Putamen (tissue), 1 donor: ENCODE measurements around the gene PLPP3.

Experiments used
- DNase-seq: peaks from one replicate; pipeline ENCODE4 v3.0.0-alpha.2; 2016; ENCODE audit warnings: low spot score

PLPP3 gene

DNA sequence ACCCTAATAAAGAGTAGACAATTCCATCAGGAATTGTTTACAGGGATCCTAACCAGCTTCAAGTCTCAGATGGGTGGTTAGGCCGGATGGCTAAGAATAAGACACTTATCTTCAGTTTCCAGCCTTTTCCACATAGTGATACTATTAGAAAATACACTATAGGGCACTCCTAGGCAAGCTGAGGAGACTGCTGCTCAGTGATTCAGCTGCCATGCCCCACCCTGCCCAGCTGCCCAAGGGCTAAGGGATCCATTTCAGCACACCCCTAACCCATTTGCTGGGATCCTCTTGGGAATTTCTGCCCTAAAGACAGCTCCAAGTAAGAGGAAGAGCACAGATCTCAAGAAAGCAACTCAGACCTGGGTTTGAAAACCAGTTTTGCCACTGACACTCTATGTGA is 31.9 kb downstream of the PLPP3 start:
- DNase-seq, result no peak

DNA sequence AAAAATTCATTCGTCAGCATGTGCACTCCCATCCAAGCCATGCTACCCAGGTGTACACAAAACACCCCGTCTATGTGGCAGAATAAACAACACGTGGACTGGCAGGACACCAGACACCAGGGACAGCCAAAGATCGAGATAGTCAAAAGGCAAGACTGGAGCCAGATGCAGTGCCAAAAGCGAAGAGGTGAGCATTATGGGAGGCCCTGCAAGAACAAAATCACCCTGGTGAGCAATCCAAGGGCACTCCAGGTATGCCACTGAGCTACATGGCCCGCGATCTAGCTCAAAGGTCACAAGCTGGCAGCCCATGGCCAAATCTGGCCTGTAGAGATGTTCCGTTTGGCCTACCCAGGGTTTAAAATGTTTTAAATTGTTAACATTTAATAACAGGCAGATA is 33.7 kb downstream of the PLPP3 start:
- DNase-seq, result no peak

DNA sequence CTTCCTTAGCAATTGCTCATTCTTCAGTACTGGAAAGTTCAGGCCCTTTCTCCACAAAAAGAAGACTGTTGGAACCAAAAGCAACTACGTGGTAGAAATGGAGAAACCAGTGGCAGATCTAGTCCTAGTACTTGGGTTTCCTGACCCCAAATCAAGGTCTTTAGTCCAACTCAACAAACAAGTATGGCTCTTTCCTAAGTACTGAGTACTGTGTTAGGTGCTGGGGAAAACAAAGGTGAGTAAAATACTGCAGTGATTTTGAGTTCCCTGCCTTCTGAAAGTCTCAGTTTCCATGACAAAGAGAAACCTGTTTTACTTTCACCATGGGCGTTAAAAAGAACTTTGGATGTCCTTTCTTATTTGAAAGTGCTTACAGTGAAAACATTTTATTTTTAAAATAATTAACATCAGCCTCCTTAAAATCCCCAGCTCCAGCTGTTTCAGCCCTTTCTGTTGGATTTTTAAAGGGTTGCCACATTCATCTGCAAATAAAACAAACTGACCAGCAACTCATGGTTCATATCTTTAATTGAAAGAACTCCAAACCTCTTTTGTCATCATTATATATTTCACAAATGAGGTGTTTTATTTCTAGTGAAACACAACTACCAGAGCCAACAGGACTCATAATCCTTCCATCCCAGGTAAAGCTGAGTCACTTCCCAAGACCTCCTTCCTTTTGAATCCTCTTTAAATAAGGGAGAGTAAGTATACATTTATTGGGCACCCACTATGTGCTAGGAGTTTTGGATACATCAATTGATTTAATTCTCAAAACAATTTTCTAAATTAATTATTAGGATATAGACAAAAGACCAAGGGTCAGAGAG is 35.4 kb downstream of the PLPP3 start:
- no peak for DNase-seq

GRCh38 chr1:56542651-56543050 is 36.7 kb downstream of the PLPP3 start:
- DNase-seq, result no peak

- no peak for DNase-seq
These were observed 38.0 kb downstream of the PLPP3 start for GRCh38 chr1:56541408-56541807.

DNA sequence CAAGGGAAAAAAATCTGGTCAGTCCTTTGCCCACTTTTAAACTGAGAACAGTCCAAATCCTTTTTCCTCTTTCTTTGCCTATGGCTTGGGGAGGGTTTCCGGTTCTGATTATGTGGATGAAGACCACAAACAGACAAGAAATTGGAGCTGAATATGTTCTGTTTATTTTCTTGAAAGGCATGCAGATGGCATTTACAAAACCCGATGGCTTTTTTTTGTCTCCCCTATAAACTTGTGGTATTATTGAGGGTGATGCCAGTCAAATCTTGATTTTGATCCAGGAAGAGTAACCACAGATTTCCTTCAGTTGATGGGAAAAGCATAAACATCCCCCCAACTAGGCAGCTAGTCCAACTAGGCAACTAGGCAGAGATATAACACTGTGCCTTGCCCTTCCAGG is 38.9 kb downstream of the PLPP3 start:
- no peak for DNase-seq

DNA sequence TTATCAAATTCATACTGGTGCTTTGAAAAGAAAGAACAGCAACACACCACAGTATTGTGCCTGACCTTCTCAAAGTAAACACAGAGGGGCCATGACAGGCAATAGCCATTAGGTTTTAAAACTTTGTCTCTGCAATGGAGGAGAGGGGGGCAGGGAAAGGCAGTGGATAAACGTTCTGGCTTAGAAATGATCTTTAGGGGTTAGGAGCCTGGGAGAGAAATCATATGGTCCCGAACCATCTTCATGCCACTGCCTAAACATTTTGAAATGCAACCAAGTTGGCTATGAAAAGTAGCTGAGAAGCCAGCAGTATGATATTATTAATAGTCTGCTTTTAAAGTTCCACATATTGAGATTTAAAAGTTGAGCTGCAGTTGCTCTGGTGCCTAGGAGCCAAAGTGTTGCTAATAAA is 39.8 kb downstream of the PLPP3 start:
- no peak for DNase-seq

DNA sequence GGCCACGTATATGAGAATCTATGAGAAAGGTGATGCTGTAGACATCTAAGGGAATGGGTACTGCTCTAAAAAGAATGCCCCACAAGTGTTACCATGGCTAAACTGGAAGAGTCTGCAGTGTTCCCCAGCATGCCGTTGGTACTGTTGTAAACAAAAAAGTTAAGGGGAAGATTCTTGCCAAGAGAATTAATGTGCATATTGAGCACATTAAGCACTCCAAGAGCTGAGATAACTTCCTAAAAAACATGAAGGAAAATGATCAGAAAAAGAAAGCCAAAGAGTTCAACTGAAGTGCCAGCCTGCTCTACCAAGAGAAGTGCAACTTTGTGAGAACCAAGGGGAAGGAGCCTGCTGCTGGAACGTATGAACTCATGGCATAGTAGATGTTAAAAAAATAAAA is 40.8 kb downstream of the PLPP3 start:
- DNase-seq, result no peak

DNA sequence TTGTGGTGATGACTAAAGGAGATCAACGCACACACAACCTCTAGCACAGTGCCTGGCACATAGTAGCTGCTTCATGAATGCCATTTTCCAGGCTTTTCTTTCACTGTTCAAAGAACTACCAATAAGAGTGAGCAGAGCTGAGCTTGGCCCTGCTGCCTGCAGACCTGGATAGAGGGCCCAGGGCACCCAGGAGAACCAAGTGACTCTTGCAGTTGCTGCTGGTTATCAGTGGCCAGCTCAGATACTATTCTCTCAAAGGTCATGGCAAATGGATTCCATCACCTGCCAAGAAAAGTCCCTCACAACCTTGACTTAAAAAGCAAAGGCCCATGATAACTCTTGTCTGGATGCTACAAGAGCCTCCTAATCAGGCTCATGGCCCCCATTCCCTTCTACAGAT is 41.7 kb downstream of the PLPP3 start:
- DNase-seq, result no peak

DNA sequence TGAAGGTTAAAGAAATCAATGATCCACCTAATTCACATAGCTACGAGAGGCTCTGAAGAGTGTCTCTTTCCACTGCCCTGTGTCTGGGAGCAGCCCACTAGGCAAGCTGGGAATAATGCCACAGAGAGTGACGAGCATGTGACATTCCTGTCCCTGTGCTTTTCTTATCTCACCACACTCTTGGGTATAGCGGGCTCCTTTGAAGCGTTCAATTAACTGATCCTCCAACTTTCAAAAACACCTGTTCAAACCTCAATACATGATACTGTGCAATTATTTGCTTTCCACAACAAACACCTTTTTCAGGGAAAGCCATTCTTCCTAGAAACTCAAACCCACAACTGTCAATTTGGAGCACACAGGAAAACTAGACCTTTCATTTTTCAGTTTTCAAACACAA is 43.4 kb downstream of the PLPP3 start:
- no peak for DNase-seq

- DNase-seq, result no peak
These were observed 44.0 kb downstream of the PLPP3 start for GRCh38 chr1:56535362-56535761.

- DNase-seq, result no peak
These were observed 45.2 kb downstream of the PLPP3 start for GRCh38 chr1:56534130-56534651.

GRCh38 chr1:56533621-56534020 is 45.7 kb downstream of the PLPP3 start:
- no peak for DNase-seq

DNA sequence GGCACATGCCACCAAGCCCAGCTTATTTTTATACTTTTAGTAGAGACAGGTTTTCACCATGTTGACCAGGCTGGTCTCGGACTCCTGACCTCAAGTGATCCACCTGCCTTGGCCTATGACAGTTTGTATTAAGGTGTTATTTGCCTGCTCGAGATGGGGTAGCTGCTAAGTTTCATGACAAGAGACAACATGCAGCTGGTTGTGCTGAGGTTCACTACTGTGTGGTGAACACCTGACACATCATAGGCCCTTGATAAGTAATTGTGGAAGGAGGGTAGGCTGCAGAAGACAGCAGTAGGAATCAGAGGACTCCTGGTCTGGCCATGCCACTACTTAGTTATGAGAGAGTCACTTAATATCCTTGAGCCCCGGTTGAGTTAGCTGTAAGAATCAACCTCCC is 46.2 kb downstream of the PLPP3 start:
- no peak for DNase-seq

DNA sequence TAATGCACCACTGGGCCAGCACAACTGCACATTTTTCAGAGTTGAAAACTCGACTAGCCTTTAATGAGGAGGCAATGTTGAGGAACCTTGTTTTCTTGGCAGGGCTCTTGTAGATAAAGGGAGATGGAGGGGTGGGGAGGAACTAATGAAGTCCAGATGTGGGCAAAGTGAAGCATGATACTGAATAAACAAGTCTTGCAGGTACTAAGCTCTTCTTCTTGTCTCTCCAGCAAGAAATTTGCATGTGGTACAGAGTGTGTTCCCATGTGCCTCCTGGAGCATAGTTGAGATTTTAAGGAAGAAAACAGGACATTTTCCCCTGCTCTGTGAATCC is 47.0 kb downstream of the PLPP3 start:
- no peak for DNase-seq

DNA sequence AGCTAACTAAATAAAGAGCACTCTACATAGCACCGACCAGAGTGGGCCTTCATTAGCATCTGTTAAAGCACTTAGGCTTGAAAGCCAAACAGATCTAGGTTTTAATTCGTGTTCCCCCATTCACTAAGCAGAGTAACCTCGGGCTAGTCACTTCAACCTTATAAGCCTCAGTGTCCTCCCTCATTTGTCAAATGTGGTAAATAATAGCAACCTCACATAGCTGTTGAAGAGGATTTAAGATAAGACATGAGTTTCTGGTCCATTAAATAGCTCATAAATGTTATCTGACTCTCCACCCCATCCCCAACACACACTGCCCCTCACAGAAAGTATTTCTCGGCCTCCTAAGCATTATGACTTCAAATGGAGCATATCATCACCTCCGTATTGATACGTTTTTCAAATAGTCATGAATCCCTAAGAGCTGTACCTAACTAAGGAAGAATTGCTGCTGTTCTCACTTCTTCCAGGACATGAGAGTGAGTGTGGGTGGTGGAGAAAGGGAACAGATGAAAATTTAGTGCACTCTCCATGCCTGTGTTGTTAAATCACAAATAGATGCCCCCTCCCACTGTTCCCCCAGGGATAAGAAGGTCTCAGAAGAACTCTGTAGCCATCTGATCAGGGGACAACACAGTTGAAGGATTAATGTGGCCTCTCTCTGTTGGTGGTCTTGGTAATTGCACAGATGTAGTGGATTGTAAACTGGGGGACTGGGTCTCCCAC is 47.6 kb downstream of the PLPP3 start:
- DNase-seq, result no peak

DNA sequence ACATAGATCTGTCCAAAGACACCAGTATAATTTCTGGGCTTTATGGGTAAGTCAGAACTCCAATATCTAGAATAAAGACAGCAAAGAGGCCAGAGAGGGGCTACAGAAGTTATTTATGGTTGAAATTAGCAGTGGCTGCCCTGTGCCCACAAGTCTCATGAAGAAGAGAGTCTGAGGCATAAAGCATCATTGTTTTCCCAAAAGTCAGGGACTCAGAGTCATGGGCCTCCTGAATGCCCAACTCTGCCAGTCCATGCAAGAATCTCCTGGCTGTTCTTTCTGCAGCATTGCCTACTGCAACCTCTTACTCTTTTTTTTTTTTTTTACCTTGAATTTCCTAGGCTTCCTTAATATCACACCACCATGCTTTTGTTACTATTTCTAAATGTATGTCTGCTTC is 49.6 kb downstream of the PLPP3 start:
- DNase-seq, result no peak

GRCh38 chr1:56527548-56528302 is 51.6 kb downstream of the PLPP3 start:
- DNase-seq, result no peak

DNA sequence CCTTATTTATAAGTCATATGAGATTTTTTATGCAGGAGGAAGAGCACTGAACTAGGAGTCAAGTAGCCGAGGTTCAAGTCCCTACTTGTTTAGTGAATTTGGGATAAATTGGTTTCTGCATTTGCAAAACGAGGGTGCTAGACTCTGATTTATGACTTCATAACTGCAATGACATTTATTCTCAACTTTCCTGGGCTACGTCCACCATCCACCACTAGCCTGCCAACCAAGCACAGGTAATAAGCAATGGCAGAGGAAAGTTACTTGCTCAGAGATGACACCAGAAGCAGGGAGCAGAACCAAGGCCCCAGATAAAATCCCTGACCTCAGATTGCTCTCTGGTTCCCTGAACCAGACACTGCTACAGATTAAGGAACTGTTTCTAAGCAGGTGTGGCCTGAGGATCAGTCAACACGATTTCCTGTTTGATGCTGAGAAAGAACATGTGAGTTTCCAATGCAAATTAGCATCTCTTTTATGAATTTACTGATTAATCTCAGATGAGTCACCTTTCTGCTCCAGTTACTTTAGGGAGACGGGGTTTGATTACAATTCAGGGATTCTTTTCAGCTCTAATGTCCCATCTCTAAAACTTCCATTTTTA is 52.7 kb downstream of the PLPP3 start:
- no peak for DNase-seq

DNA sequence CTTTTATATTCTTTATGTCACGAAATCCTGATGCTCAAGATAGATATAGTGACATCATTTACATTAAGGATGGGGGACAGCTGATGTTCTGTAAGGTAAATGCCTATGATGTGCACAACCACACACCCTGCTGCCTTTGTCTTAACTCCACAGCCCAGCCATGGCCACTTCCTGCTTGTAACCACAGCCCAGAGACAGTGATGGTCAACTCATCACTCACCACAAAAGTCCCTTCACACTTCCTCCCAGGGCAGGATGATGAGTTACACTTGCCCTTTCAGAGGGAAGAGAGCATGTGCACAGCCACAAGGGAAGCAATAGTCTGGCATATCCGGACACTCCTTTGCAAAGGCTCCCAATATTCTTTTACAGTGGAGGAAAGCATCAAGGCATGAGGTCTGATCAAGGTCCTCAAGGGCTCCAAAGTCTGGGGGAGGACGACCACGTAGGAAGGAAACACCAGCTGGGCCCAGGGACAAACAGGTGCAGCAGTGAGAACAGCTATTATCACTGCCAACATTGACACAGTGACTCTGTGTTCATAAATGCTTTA is 53.8 kb downstream of the PLPP3 start:
- no peak for DNase-seq

- no peak for DNase-seq
These were observed 55.1 kb downstream of the PLPP3 start for GRCh38 chr1:56524263-56524662.

DNA sequence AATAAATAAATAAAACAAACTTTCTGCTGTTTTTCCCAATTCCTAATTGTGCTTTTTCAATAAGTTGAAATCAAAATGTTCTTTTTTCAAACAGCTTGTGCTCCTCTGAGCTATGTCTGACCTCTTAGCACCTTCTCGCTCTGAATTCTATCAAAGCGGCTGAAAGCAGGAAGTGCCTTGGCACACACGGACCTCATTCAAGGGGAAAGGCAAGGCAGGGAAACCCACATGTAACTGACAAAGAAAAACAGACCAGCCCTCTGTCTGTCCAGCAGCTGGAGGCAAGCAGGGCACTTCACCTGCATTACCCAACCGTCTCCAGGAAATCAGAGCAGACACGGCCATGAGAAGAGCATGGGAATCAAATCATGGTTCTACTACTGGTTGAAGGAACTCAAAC is 56.7 kb downstream of the PLPP3 start:
- no peak for DNase-seq
